NT2/D1 (cell line): ENCODE measurements around the gene HBA1.

Source experiments
- SUZ12 ChIP-seq: IDR thresholded peaks from 2 replicates; pipeline ENCODE4 v1.6.1; 2011; ENCODE audit not compliant: insufficient read length, insufficient read depth; ENCODE audit errors: extremely low read depth
- YY1 ChIP-seq: IDR thresholded peaks from 2 replicates; pipeline ENCODE4 v1.6.1; 2011; ENCODE audit not compliant: insufficient read length, insufficient read depth
- ZNF274 ChIP-seq: IDR thresholded peaks from 2 replicates; pipeline ENCODE4 v1.6.1; 2011; ENCODE audit warnings: mild to moderate bottlenecking, low read depth, low read length

- TF ChIP-seq SUZ12 (no peak), YY1 (no peak), ZNF274 (no peak)
Measured at GRCh38 chr16:133716-134115, 42.8 kb upstream of the HBA1 start.
